NCI-H2196 treated with DMSO at 0.1 percent for 48 hours (cell line): ENCODE results near the gene HDAC10.

Experiments
- DNase-seq: peaks from one replicate; lab custom pipeline; 2025; ENCODE audit not compliant: unreplicated experiment; lab: John Stamatoyannopoulos, UW

Gene HDAC10

DNA sequence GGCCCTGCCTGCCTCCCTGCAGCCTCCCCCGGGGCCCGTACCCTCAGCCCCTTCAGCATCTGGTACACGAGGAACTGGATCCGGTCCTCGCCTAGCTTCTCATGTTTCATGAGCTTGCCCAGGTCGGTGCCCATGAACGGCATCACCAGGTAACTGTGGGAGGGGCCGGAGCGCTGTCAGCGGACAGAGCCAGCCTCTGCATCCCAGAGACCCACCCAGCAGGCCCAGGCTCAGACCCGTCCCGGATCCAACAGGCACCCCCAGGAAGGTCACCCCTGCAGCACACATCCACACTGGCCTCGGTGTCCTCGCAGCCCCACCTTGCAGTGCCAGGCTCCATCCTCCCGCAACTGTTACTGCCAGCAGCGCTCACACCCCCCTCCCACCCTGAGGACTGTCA is 6.0 kb upstream of the HDAC10 start:
- no peak for DNase-seq

DNA sequence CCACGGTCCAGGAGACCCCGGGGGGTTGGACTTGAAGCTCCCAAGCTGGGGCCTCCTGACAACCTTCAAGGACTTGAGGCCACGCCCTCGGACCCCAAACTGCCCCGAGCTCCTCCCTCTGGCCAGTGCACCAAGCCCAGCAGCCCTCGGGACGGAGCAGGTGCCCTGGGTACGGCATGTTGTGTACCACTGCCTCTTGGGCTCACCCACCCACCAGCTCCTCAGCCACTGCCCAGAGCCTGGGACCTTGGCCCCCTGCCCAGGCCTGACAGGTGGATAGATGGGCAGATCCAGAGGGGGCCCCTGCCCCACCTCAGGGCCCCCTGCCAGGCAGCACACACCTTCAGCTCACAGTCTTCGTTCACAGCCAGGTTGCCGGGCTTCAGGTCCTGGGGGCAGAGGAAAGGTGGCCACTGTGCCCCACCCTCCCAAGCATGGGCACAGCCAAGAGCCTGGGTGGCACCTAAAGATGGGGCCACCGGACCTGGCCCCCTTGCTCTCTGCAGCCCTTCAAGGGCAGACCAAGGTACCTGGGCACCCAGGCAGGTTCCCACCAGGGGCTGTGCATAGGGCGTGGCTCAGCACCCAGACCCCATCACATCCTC is 5.3 kb upstream of the HDAC10 start:
- no peak for DNase-seq

- DNase-seq = no peak
Observed at GRCh38 chr22:50255607-50256006, 4.5 kb upstream of the HDAC10 start.

- DNase-seq = no peak
Observed at GRCh38 chr22:50255099-50255498, 4.0 kb upstream of the HDAC10 start.

GRCh38 chr22:50253941-50254340 is 2.9 kb upstream of the HDAC10 start:
- DNase-seq = no peak

DNA sequence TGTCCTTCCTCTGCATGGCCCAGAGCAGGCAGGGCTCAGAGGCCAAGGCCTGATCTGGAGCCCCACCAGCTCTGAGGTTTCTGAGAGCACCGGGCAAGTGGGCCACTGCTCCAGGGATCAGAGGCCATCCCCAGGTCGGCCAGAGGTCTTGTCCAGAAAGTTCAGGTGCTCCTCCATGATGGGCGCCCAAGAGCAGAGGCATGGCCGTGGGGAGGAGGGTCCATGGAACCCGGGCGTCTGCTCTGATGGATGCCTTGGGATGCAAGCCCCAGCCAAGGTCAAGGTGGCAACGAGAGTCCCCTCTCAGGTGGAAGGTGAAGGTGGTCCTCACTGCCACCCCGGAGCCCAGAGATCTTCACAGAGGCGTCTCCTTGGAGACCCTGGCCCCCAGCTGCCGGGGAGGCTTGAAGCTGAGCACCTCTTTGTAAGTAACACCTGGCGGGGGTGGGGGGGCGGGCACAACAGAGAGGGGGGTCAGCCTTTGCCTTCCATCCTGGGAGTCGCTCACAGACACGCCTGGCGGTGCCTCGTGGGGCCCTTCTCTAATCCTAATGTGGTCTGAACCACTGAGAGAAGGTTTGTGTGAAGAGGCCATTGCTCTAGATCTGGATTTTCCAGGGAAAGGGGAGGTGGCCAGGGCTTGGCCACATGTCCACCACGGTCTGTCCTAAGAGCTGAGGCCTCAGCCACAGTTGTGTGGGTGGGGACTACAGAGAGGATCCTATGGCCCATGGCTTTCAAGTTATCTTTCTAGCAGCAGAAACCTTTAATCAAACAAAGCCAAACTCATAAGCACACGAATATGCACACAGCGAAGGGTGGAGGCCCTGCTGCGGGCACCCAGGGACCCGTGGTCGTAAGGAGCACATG is 2.2 kb upstream of the HDAC10 start:
- DNase-seq = no peak

DNA sequence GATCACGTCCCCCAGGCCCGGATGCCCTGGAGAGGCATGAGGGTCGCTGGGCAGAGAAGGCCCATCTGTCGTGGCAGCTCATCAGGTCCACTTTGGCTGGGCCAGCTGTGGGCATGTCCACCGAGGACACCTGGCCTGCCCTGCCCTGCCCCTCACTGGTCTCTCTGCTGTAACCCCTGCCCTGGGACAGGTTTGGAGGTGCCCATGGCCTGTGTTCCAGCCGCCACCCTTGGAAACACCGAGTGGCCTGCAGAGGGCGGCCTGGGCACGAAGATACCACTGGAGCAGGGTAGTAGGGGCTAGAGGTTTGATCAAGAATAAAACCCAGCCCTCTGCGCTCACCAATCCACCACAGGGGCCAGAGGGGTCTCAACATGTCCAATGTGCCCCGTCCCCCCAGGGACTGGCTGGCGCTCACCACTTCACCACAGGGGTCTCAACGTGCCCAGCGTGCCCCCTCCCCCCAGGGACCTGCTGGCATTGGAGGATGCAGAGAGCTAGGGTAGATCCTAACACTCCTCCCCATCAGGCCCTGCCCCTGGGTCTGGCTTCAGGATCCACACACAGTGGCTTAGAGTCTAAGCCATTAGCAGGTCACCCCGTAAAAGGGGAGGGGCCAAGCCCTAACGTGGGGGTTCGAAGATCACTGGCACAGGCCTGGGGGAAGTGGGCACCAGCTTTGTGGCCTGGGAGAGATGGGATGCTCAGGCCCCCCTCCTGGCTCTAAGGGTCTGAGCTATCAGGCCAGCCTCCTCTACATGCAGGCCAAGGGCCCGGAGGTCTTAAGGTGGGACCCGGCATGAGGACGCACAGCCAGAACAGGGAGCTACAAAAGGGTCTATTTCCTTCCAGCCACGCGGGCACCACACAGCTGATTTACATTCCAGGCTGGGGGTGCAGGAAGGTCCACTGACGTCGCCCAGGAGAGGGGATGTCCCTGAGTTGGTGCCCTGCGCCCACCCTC is 1.3 kb upstream of the HDAC10 start:
- no peak for DNase-seq

- no peak for DNase-seq
Observed at GRCh38 chr22:50251477-50252081, 514 bp upstream of the HDAC10 start.

DNA sequence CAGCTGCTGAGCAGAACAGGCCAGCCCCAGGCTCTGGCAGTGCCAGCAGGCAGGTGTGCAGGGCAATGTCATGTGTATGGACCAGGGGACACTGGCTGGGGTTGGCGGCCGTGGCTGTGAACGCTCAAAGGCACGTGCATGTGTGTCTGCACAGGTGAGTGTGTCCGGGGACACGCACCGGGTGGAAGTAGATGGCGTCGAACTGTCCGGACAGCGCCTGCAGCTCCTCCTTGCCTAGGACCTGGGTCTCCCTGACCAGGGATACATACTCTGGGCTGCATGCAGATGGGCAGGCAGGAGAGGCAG is 863 bp downstream of the HDAC10 start:
- DNase-seq = no peak

DNA sequence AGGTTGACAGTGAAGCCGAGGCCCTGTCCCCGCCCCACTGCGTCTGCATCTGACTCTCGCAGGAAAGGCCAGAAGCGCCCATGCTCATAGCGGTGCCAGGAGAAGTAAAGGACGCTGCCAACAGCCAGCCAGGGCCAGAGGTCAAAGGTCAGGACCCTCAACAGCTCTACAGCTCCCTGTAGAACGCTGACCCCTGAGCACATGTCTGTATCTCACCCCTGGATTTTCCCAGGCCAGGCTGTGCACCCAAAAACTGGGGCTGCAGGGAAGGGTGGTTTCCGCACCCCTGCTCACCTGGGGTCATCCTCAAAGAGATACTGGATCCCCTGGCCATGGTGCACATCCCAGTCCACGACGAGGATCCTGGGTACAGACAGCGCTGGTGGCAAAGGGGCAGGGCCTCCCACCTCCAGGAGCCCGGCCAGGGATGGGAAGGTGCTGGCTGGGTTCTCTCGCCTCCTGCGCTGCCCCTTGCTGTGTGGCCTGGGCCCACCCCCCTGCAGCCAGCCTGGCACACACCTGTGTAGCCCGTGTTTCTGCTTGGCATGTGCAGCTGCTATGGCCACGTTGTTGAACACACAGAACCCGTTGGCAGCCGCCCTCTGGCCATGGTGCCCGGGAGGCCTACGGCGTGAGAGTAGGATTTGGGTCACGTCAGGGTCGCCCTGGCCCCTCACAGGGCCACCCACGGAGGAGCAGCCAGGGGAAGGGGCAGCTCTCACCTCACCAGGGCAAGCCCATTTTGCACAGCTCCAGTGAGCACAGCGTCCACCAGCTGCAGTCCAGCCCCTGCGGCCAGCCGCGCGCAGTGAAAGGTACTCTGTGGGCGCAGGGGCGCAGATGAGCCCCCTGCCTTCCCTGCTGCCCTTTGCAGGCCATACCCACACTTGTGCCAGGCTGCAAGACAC is 1.5 kb downstream of the HDAC10 start:
- no peak for DNase-seq

- DNase-seq = no peak
Observed at GRCh38 chr22:50248196-50249081, 2.6 kb downstream of the HDAC10 start.

DNA sequence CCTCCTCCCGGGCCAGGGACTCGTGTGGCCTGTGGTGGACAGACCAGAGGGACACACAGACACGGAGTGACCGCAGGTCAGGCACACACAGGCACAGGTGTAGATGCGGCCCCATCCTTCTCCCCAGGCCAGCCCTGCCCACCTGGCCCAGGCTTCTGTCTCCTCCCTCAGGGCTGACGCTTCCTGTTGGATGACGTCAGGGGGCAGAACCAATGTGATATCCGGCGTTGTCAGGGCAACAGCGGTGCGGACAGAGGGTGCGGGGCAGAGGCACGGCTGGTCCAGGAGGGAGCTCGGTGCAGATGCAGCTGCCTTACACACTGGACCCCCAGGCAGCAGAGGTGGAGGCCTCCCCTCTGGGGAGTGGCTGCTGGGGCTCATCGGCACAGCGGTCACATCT is 3.3 kb downstream of the HDAC10 start:
- peak; percentile 61 for DNase-seq

DNA sequence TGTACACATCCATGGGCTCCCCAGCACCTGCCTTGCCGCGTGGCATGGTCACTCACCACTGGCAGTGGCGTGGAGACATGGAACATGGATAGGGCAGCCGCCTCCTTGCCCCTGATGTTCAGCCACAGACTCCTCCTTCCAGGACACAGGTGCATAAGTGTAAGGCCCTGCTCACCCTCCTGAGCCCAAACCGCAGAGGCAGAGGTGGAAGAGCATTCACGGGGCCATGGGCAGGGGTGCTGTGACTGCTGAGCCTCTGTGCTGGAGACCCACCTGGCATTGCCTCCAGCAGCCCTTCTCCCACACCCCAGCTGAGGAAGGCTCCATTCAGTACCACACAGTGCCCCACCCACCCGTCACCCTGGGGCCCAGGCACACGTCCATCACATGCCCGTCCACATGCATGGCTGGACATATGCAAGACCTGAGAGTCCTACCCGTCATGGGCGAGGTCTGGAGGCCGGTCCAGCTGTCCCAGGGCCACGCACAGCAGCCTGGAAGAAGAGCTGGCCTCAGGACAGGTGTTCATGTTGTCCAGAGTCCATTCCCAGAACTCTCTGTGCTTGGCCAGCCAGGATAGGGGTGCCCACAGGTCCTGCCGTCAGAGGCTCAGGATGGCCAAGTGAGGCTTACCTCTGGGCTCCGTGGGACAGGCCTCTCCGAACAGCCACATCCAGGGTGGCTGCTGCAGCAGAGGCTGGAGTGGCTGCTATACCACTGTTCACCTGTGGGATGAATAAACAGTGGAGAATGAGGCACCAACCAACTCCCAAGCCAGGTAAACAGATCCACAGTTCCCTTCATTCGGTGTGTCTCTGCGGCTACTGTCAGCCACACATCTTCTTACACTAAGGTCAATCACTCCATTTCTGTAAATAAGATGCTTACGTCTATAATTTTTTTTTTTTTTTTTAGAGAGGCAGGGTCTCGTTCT is 4.6 kb downstream of the HDAC10 start:
- DNase-seq = no peak

DNA sequence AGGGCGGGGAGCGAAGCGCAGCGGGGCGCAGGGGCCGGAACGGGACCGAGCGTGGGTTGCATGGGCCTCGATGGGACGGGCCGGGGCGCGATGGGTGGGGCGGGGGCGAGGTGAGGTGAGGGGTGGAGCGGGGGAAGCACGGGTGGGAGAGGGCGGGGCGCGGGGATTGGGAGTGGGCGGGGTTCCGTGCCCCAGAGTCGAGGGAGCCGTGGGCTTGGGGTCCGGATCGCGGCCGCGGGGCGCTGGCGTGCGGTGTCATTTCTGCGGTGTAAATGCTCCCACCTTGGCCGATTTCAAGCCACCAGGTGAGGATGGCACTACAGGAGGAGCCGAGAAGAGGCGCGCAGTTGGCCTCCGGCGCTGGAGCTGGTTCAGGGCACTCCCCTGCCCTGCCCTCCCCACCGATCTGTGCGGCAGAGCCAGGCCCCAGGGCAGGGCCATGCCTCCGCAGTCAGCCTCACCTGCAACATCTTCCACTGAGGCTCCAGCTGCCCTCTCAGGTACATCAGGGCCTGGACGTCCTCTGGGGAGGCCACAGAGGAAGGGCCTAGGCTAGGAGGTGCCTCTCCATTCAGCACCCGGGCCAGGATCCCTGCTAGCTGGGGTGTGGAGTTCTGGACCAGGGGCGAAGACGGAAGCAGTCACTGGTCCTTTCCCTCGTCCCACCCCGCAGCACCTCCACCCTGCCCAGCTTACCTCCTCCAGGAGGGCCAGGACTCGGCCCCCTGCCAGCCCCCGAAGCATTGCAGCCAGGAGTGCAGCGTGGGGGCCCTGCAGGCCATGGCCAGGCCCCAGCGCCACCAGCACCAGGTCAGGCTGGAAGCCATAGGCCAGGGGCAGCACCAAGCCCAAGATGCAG is 5.6 kb downstream of the HDAC10 start:
- DNase-seq = no peak

GRCh38 chr22:50244420-50245213 is 6.4 kb downstream of the HDAC10 start, which contains the start of gene TUBGCP6:
Gene TUBGCP6, minus strand, starts transcription at chr22:50245023. Its CDS starts 564 bp downstream, at chr22:50244459.
- peak; percentile 28 for DNase-seq

DNA sequence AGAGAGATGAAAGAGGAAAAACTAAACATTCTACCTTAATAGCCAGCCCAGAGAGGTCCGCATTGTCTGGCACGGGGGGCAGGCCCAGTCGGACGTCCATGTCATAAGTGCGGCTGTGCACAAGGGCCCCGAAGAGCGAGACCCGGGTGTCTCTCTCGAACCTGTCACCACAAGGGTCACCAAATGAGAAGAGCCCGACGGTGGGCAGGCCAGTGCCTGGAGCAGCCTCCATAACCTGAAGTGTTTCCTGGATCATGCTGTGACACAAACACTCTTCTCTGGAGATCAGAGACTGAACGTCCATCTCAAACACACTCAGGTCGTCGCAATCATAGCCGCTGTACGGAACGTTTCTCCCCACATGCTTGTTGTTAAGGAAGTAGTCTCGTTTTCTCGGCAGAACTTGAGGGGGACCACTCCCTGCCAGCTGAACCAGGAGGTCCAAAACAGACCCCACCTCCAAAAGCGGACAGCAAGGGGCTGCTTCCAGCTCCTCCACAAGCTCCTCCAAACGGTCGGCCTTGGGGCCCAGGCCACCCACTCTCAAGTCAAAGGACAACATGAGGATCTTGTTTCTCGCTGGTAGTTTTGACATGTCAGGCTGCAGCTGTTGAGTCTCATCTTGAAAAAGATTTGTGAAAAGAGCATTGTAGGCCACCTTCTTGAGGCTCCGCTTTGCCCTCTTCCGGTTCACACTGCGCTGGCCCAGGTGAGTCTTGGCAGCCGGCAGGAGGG is 7.2 kb downstream of the HDAC10 start:
- no peak for DNase-seq
